Measurements from ENCODE around the gene AFDN.

Gene AFDN

GRCh38 chr6:167843023-167843422 is 16.3 kb downstream of the AFDN start:
- no peak for DNase-seq

GRCh38 chr6:167845856-167846255 is 19.1 kb downstream of the AFDN start:
- DNase-seq: no peak

GRCh38 chr6:167846997-167847606 is 20.4 kb downstream of the AFDN start:
- no peak for DNase-seq

GRCh38 chr6:167847936-167848335 is 21.2 kb downstream of the AFDN start:
- no peak for DNase-seq

GRCh38 chr6:167848783-167849182 is 22.1 kb downstream of the AFDN start:
- no peak for DNase-seq

- no peak for DNase-seq
These were observed 23.2 kb downstream of the AFDN start for GRCh38 chr6:167849846-167850459.

- DNase-seq: no peak
These were observed 24.1 kb downstream of the AFDN start for GRCh38 chr6:167850782-167851181.

GRCh38 chr6:167851370-167851952 is 24.8 kb downstream of the AFDN start:
- no peak for DNase-seq

- no peak for DNase-seq
These were observed 29.2 kb downstream of the AFDN start for GRCh38 chr6:167855825-167856425.

- DNase-seq: no peak
These were observed 29.8 kb downstream of the AFDN start for GRCh38 chr6:167856474-167856873.

GRCh38 chr6:167856999-167857660 is 30.4 kb downstream of the AFDN start:
- DNase-seq: no peak

GRCh38 chr6:167858086-167858591 is 31.4 kb downstream of the AFDN start:
- DNase-seq: no peak

GRCh38 chr6:167858842-167859664 is 32.3 kb downstream of the AFDN start:
- no peak for DNase-seq

- DNase-seq: no peak
These were observed 34.0 kb downstream of the AFDN start for GRCh38 chr6:167860550-167861226.

GRCh38 chr6:167861424-167861823 is 34.7 kb downstream of the AFDN start:
- DNase-seq: no peak

- DNase-seq: no peak
These were observed 37.2 kb downstream of the AFDN start for GRCh38 chr6:167863897-167864296.

- DNase-seq: no peak
These were observed 39.9 kb downstream of the AFDN start for GRCh38 chr6:167866642-167867041.

GRCh38 chr6:167870321-167870720 is 43.6 kb downstream of the AFDN start:
- DNase-seq: no peak

GRCh38 chr6:167872538-167873210 is 46.0 kb downstream of the AFDN start:
- no peak for DNase-seq

GRCh38 chr6:167877994-167878779 is 51.5 kb downstream of the AFDN start:
- no peak for DNase-seq
